Measurements from ENCODE around the gene TTLL3.

The TTLL3 gene

GRCh38 chr3:9786825-9787669, 23.0 kb upstream of the TTLL3 start:
- TF ChIP-seq POLR2AphosphoS5 (IDR thresholded peaks at IDR 0.05; ENCODE audit: low read depth, low read length) (no peak), SIN3A (IDR thresholded peaks at IDR 0.05; ENCODE audit: borderline replicate concordance, insufficient read depth, low read length) (no peak), REST (IDR thresholded peaks at IDR 0.05; ENCODE audit: insufficient read depth in 1 of 2, low read depth in 2 of 2, low read length in 2 of 2) (no peak), TAF1 (IDR thresholded peaks at IDR 0.05; ENCODE audit: borderline replicate concordance, insufficient read depth, low read length) (no peak), FOXP2 (optimal IDR thresholded peaks at IDR 0.05; ENCODE audit: borderline replicate concordance, extremely low read depth, extremely low read length, insufficient read depth) (no peak)

GRCh38 chr3:9787714-9788113, 22.3 kb upstream of the TTLL3 start:
- no peak for TF ChIP-seq SIN3A (IDR thresholded peaks at IDR 0.05; ENCODE audit: borderline replicate concordance, insufficient read depth, low read length)
- no peak for TF ChIP-seq REST (IDR thresholded peaks at IDR 0.05; ENCODE audit: insufficient read depth in 1 of 2, low read depth in 2 of 2, low read length in 2 of 2)
- no peak for TF ChIP-seq POLR2AphosphoS5 (IDR thresholded peaks at IDR 0.05; ENCODE audit: low read depth, low read length)
- no peak for TF ChIP-seq TAF1 (IDR thresholded peaks at IDR 0.05; ENCODE audit: borderline replicate concordance, insufficient read depth, low read length)
- TF ChIP-seq FOXP2 (optimal IDR thresholded peaks at IDR 0.05; ENCODE audit: borderline replicate concordance, extremely low read depth, extremely low read length, insufficient read depth), result no peak

GRCh38 chr3:9791127-9791526, 18.9 kb upstream of the TTLL3 start:
- no peak for TF ChIP-seq FOXP2 (optimal IDR thresholded peaks at IDR 0.05; ENCODE audit: borderline replicate concordance, extremely low read depth, extremely low read length, insufficient read depth)
- TF ChIP-seq REST (IDR thresholded peaks at IDR 0.05; ENCODE audit: insufficient read depth in 1 of 2, low read depth in 2 of 2, low read length in 2 of 2), result no peak
- no peak for TF ChIP-seq POLR2AphosphoS5 (IDR thresholded peaks at IDR 0.05; ENCODE audit: low read depth, low read length)
- TF ChIP-seq SIN3A (IDR thresholded peaks at IDR 0.05; ENCODE audit: borderline replicate concordance, insufficient read depth, low read length), result no peak
- no peak for TF ChIP-seq TAF1 (IDR thresholded peaks at IDR 0.05; ENCODE audit: borderline replicate concordance, insufficient read depth, low read length)

- TF ChIP-seq TAF1 (IDR thresholded peaks at IDR 0.05; ENCODE audit: borderline replicate concordance, insufficient read depth, low read length) (no peak), FOXP2 (optimal IDR thresholded peaks at IDR 0.05; ENCODE audit: borderline replicate concordance, extremely low read depth, extremely low read length, insufficient read depth) (no peak), REST (IDR thresholded peaks at IDR 0.05; ENCODE audit: insufficient read depth in 1 of 2, low read depth in 2 of 2, low read length in 2 of 2) (no peak), SIN3A (IDR thresholded peaks at IDR 0.05; ENCODE audit: borderline replicate concordance, insufficient read depth, low read length) (no peak), POLR2AphosphoS5 (IDR thresholded peaks at IDR 0.05; ENCODE audit: low read depth, low read length) (no peak)
Observed at GRCh38 chr3:9791790-9792404, 18.2 kb upstream of the TTLL3 start.
